ENCODE data around the gene TMEM163.

The TMEM163 gene

DNA sequence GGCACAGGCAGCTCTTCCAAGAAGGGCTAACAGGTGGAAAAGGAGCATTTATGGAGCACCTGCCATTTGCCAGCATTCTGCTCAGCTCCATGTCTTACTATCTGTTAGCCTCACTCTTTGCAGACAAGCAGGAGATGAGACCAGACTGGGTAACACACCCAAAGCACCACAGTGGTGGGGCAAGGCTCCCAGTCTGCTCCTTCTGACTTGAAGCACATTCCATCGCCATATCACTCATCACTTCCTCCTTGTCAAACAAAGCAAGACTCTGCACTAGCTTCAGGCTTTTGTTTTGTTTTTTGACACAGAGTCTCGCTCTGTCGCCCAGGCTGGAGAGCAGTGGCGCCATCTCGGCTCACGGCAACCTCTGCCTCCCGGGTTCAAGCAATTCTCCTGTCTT, 282.1 kb downstream of the TMEM163 start:
- no peak for DNase-seq (ENCODE audit: low read depth, low spot score)

DNA sequence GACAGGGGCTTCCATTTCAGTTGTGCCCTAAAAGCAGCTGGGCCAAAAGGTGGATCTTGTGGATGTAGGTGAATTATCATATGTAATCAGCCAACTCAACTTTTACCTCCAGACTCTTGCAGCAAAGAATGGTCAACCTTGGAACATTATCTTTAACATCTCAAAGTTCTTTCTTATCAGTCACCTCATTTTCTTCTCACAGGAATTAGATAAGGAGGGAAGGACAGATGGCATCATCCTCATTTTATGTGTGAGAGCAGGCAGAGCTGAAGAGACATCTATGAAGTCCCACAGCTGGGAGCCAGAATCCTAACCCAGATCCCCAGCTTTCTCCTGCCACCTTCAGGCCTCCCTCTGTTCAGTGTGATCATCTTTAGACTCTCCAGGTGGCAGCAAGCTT, 282.9 kb downstream of the TMEM163 start:
- DNase-seq (ENCODE audit: low read depth, low spot score), result no peak

DNA sequence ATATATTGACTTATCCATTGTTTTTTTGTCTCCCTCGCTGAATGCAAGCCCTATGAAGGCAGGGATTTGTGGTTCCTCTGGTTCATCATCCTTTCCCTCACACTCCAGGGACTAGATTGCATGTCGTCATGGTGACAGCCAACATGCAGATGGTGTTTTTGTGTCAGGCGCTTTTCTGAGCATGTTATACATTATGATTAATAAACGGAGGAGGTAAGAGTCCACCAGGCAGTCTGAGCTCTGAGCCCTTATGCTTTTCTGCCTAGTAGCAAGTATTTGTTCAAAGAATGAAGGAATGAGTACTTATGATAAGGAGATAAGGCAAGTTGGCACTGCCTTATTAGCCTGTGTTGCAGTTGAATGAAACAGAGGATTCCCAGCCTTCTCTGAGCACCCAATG, 283.3 kb downstream of the TMEM163 start:
- no peak for DNase-seq (ENCODE audit: low read depth, low spot score)

DNA sequence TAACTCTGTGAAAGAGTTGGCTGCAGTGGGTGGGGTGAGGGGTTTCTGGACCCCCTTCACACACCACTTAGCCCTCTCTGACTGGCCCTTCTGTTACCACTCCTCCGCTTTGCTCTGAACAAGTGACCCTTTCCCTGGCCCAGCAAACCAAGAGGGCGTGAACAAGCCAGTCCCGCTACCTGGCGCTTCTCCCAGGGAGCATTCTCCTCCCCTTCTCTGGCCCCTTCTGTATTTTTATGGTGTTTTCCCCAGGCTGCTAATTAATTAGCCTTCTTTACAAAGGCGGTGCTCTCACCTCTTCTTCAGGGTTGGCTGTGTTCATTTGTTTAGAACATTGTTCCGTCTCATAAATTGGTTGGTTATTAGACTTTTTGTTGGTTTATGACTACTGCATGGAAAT, 284.8 kb downstream of the TMEM163 start:
- DNase-seq (ENCODE audit: low read depth, low spot score), result no peak

DNA sequence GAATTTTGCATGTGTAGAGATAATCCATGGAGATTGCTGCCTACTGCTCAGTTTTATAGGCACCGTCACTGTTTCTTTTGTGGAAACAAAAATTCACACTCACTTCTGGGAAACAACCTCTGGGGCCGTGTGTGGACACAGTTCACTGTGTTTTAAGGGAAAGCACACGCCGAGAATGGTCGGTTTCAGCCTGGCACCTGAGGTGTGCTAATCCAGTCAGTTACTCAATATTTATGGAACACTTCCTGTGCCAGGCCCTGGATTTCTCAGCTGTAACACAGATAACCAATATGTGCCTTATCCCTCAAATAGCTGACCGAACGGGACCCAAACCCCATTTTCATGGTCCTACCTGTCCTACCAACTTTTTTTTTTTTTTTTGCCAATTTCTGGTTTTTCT, 285.3 kb downstream of the TMEM163 start:
- DNase-seq (ENCODE audit: low read depth, low spot score), result no peak

DNA sequence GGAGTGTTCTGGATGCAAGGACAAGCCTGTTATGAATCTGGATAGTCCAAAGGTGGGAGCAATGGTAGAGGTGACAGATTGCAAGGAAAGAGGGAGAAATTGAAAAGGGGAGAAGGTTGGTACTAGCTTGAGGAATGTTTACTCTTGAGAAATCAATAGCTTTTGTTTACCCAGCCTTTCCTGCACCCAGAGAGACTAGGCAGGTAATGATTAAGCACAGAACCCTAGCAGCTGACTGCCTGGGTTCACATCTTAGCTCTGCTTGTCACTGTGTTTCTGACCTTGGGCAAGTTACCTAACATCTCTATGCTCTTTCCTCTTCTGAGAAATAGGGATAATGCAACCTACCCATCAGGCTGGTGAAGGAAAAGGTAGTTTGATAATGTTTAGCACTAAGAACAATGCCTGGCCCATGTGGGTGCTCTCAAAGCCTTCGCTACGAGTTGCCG, 286.3 kb downstream of the TMEM163 start:
- DNase-seq (ENCODE audit: low read depth, low spot score), result no peak

DNA sequence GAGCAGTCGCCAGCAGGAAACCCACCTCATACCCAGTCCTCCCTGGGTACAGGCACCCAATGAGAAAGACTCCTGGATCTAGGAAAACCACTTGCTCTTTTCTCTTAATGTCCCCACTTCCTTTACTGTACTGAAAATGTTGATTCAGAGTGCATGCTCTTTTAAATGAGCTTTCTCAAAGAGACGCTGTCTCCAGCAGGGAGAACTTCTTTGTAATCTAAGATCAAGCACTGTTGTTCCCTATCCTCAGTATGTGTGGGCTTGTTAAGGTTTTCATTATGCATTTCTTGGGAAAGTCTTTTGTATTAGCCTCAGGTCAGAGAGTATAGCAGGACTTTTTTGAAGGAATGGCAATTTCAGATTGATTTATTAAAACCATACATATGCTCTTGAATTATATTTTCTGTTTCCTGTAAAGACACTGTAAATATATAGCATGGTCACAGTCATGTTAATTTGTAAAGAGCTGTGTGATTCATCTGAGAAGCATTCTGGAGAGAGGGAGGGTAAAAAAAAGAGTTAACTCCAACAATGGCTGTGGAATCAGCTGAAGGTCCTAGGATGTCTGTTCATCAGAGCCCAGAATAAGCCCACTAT, 286.9 kb downstream of the TMEM163 start:
- DNase-seq (ENCODE audit: low read depth, low spot score), result no peak

DNA sequence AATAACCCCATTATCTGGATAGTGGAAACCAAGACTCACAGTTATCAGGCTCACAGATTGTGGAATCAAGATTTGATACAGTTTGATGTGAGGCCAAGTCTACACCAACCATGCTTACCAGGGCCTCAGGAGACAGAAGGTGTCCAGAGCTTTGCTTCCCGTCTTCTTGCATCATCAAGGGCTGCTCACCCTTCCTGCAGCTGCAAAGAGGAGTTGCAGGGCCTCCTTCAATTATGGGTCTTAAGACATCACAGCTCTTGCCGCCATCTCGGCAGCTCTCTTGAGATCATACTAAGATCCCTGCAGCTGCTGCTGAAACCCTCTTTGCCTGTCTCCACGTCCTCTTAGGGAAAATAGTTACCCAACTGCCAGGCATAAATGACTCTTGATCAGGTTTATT, 288.9 kb downstream of the TMEM163 start:
- no peak for DNase-seq (ENCODE audit: low read depth, low spot score)

DNA sequence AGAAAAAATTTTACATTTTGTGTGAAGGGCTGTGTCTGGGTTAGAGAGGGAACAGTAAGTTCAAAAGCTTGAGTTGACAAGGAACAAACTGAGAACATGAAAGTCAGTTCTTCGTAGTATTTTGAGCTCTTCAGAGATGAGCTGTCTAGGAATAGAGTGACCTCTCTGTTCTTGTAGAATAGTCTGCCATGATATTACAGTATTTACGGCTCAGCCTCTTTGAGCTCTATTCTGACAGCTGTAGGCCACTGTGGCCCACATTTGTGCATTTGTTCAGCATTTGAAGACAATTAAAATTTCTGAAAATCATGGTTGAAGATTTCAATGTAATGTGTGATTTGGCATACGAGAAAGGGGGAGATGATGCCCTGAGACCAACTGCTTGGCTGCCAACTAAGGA, 292.1 kb downstream of the TMEM163 start:
- DNase-seq (ENCODE audit: low read depth, low spot score), result no peak

DNA sequence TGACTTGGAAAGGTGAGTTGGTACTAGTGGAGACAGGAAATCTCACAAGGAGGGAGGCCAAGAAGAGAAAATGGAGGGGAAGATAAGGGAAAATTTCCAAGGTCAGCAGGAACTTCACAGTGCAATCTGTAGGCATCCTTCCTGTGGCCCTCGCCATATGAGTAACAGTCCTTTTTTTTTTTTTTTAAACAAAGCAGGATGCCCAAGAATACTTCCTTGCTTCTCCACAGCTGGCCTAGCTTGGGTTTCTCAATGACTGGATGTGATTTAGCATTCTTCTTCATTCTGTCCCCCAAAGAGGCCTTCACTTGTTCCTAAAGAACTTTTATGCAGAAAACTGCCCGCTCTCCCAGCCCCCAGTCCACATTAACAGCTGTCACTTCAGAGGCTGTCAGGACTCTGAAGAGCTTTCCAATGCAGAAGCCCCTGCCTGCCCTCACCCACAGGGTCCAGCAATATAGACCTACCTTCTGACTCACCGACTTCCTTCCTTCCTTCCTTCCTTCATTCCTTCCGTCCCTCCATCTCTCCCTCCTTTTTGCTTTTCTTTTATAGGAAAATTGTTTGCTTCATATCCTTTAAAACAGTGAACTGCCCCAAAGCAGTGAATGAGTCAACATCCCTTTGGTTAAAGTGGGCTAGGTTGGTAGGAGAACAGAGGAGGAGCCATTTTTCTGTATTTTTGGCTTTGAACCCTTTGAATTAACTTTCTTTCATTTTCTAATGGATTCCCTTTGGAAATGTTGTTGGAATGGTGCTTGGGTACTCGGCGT, 292.9 kb downstream of the TMEM163 start:
- DNase-seq (ENCODE audit: low read depth, low spot score), result no peak

DNA sequence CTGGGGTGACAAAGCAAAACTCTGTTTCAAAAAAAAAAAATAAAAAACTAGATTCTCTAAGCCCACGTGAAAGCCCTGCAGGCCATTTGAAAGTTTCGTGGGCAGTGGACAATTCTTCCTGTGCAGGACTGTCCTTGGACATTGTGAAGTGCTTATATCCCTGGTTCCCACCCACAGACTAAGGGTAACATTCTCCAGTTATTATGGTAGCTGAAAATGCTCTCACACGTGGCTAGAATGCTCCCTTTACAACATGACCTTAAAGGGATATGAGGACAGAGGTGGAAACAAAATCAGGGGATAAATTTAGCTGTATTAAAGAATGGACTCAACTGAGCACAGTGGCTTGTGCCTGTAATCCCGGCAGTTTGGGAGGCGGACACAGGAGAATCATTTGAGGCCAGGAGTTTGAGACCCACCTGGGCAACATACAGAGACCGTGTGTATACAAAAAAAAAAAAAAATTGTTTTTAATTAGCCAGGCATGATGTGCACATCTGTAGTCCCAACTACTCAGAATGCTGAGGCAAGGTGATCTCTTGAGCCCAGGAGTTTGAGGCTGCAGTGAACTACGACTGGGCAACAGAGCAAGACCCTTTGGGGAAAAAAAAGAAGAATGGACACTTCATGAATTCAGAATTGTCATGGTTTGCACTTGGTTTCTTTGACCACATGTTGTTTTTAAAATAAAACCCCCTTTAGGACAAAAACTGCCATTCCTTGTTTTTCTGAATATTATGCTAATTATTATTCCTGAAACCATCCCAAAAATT, 297.1 kb downstream of the TMEM163 start:
- no peak for DNase-seq (ENCODE audit: low read depth, low spot score)

DNA sequence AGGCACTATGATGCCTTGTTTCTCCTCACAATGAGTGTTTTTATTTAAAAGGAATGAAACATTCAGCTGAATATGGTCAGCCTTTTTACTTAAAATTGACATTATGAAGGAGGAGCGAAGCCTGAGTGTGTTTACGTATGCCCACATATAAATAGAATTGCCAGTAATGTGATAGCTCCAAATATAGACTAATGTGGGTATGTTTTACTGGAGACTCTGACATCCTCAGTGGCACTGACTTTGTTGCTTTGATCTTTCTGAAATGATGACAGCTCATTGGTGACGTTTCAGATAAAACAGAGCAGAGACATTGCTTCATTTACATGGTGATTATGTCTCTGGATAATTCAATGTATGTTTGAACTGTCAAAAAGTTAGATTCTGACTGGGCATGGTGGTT, 297.9 kb downstream of the TMEM163 start:
- DNase-seq (ENCODE audit: low read depth, low spot score), result no peak

DNA sequence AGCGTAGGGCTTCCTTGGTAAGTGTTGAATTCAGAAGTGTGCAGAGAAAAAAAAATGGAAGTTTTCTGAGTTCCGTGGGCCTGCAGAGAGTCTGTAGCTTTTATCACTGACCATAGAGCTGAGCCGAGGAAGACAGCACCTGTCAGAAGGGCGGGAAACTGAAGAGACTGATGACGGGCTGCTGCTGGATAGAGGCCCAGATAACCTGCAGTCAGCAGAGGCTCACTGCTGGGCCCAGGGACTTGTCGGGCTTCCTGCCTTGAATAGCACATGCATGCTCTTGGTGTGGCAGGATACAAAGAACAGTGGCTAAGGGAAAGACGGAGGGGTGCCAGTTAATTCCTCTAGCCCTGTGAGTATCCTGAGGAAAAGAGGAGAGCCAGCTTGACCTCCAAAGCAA, 298.5 kb downstream of the TMEM163 start:
- no peak for DNase-seq (ENCODE audit: low read depth, low spot score)

DNA sequence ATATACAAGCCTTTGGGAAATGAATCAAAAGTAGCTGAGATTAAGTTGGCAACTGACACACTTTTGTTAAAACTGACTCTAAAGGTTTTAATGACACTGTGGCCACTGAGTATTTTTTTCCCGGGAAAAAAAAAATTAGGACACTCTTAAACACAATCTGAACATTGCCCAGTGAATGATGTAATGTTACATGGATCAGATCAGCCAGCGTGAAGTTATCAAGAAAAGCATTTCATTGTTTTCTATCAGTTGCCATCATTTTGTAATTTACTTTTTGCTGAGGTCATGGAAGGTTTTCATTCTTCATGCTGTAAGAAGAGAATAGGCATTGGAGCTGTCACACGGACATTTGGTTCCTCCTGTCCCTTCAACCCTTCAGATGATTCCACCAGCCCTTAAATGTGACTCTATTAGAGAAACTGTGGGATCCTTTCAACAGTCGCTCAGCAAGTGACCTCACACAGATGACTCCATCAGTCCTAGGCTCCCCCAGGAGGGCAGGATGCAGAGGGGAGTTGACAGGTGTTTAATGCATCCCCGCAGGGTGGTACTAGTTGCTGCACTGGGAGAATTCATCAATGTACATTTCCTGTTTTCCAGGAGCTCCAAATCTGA, 300.7 kb downstream of the TMEM163 start:
- DNase-seq (ENCODE audit: low read depth, low spot score), result no peak

DNA sequence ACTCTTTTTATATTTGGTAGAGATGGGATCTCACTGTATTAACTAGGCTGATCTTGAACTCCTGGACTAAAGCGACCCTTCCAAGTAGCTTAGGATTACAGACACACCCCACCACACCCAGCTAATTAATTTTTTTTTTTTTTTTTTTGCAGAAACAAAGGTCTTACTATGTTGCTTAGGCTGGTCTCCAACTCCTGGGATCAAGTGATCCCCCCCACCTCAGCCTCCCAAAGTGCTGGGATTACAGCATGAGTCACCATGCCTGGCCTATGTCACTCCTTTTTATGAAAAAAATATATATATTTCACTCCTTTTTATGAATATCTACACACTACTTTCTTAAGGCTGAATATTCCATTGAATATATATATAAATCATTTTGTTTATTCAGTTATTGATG, 302.2 kb downstream of the TMEM163 start:
- no peak for DNase-seq (ENCODE audit: low read depth, low spot score)

DNA sequence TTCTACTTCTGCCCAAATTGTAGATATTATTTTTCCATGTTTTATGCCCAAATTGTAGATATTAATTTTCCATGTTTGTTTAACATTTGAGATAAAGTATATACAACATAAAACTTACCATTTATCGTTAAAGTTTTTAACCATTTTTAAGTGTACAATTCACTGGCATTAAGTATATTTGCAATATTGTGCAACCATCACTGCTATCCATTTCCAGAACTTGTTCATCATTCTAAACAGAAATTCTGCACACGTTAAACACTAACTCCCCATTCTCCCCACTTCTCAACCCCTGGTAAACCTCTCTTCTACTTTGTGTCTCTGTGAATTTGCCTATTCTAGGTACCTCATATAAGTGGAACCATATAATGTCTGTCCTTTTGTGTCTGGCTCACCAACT, 302.8 kb downstream of the TMEM163 start:
- DNase-seq (ENCODE audit: low read depth, low spot score), result no peak

DNA sequence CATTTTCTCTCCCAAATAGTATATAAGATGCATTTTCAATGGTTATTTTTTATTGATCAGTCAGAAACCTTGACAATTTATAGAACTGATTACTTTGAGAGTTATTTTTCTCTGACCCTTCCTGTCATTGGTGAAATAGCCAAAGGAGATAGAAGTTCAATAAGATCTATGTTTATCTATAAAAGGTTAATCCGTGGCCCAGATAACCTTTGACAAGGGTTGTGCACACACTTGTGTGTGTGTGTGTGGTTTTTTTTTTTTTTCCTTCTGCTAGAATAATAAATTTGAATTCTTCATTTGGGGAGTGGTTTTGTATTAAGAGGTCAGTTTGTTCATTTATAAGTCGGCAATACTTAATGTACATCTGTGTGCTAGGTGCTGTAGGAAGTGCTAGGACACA, 304.9 kb downstream of the TMEM163 start:
- no peak for DNase-seq (ENCODE audit: low read depth, low spot score)

DNA sequence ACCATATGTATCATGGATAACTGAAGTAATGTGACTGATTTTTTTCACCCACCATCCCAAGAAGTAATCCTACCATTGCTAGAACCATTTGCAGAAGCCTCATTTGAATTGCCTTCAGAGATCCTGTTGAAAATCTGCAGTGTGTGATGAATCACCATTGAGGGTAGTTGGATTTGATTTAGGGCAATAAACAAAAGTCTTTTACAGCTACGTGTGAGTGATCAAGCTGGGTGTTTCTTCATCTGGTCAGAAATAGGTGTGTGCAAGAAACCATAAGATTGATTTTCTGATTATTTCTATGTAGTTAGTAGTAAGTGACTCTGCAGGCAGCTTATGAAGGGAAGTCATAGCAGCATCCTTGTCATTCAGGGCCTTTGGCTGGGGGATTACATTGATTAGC, 305.4 kb downstream of the TMEM163 start:
- no peak for DNase-seq (ENCODE audit: low read depth, low spot score)

DNA sequence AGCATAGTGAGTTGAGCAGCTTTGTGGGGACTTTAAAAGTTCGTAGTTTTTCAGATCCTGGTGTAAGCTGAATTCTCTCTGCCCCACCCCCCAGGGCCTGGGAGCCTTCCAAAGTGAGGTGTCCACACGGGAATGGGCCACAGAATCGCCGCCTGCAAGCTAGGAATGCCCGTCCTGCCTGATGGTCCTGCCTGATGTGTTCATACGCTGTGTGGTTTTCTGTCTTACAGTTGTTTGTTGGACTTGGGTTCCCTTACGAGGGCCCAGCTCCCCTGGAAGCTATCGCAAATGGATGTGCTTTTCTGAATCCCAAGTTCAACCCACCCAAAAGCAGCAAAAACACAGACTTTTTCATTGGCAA, 306.2 kb downstream of the TMEM163 start:
- DNase-seq (ENCODE audit: low read depth, low spot score), result no peak

DNA sequence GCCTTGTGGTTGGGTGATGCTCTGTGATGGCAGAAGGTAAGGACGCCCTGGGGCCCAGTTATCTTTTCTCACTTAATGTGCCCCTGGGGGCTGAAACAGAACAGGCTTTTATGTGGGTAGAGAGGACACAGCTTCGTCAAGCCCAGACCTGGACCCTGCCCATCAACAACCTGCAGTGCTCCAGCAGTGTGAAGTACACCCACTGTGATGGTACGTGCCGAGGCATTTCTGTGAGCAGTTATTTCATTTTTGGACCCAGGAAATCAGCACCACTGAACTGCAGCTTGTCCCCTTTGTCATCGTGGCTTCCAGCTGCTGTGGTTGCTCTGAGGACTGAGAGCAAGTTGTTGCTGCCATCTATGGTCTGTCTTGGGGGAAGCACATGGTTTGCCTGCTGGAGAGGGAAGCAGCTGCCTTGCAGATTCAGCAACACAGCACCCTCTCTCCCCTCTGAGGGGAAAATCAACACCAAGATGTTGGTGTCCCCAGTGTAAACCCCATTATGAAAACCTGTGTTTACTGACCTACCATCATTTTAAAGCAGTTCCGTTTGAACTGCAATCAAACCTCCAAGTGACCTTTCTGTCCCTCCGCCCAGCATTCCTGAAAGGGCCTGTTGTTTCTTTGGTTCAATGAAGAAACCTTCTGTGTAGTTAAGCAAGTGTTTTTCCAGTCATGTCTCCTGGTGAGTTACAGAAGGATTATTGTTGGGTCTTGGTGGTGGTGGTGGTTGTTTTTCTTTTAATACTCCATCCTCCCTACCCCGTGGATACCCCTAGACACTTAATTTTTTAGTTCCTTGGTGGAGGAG, 306.8 kb downstream of the TMEM163 start:
- peak; percentile 29 for DNase-seq (ENCODE audit: low read depth, low spot score)

DNA sequence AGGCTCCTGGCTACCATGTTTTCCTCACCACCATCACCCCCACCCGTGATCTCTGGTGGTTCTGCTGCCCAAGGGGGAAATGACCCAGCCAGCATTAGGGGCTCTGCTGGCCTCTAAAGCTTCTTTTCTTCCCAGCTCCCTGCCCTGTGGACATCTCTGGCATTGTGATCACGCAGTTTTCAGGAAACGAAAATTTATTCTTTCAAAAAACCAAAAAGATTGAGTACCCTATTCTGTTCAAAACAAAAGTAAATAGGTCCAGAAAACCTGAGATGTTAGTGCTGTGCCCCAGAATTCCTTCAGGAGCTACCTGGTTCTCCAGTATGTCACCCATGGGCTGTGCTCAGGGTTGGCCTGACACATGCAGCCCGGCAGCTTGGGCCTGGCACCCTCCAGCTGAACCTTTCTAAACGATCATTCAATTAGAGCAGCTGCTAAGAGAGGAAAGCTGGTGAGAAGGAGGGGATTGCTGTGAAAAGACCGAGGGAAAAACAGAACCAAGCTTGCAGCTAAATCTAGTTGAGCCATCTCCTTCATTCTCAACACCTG, 307.4 kb downstream of the TMEM163 start:
- no peak for DNase-seq (ENCODE audit: low read depth, low spot score)
